ENCODE results near the gene ADAMTS3.

DNA sequence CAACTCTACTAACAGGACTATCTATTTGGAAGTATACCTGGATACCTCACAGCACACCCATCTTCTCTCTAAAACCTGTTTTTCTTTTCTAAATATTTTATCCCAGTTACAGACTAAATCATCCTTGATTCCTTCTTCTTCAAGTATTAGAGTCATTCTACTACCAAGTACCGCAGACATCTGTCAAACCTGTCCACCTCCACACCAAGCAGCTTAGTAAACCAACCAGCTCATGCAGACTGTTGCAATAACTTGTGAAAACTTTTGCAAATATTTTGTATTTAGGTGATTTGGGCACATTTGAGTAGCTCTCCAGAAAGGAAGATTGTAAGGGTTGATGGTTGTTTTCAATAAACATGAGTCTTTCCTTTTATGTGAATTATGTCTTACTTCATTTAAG is 238.6 kb downstream of the ADAMTS3 start:
- no peak for TF ChIP-seq POLR2A (IDR thresholded peaks at IDR 0.05; ENCODE audit: low read length)
- TF ChIP-seq, protein P1, sequence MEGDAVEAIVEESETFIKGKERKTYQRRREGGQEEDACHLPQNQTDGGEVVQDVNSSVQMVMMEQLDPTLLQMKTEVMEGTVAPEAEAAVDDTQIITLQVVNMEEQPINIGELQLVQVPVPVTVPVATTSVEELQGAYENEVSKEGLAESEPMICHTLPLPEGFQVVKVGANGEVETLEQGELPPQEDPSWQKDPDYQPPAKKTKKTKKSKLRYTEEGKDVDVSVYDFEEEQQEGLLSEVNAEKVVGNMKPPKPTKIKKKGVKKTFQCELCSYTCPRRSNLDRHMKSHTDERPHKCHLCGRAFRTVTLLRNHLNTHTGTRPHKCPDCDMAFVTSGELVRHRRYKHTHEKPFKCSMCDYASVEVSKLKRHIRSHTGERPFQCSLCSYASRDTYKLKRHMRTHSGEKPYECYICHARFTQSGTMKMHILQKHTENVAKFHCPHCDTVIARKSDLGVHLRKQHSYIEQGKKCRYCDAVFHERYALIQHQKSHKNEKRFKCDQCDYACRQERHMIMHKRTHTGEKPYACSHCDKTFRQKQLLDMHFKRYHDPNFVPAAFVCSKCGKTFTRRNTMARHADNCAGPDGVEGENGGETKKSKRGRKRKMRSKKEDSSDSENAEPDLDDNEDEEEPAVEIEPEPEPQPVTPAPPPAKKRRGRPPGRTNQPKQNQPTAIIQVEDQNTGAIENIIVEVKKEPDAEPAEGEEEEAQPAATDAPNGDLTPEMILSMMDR (IDR thresholded peaks at IDR 0.05): no peak
- TF ChIP-seq CHD2 (IDR thresholded peaks at IDR 0.05; ENCODE audit: low read length, partially characterized antibody): no peak
